ENCODE data around the gene DAGLB.
"Not testable (repeated sequence)": the region's sequence is repeated elsewhere in the genome, so short reads cannot be mapped to it uniquely, and the experiment has no call there.

DAGLB gene

GRCh38 chr7:6447581-6448199 lies at the start of gene DAGLB:
Gene DAGLB (minus strand): TSS chr7:6447954. CDS start chr7:6447842, 112 bp downstream.
- peak in 1 of 2 experiments; percentile 55 for DNase-seq

- DNase-seq = no peak
These were observed 49.8 kb upstream of the DAGLB start for GRCh38 chr7:6497637-6497905.

- DNase-seq = no peak
These were observed 49.3 kb upstream of the DAGLB start for GRCh38 chr7:6496842-6497636.

GRCh38 chr7:6495597-6496262 lies 48.0 kb upstream of the DAGLB start:
- no peak for DNase-seq

- DNase-seq = no peak
These were observed 46.6 kb upstream of the DAGLB start for GRCh38 chr7:6494365-6494764.

- DNase-seq = no peak
These were observed 43.4 kb upstream of the DAGLB start for GRCh38 chr7:6491194-6491593.

- no peak for DNase-seq
These were observed 41.9 kb upstream of the DAGLB start for GRCh38 chr7:6489612-6490011.

- DNase-seq = no peak
These were observed 39.4 kb upstream of the DAGLB start for GRCh38 chr7:6487184-6487545.

GRCh38 chr7:6486438-6487183 lies 38.9 kb upstream of the DAGLB start:
- DNase-seq = no peak

- no peak for DNase-seq
These were observed 35.0 kb upstream of the DAGLB start for GRCh38 chr7:6482743-6483119.

GRCh38 chr7:6482307-6482706 lies 34.6 kb upstream of the DAGLB start:
- no peak for DNase-seq

- DNase-seq = no peak
These were observed 33.7 kb upstream of the DAGLB start for GRCh38 chr7:6481445-6481844.

GRCh38 chr7:6480323-6480660 lies 32.5 kb upstream of the DAGLB start:
- DNase-seq = no peak

- DNase-seq = no peak
These were observed 31.3 kb upstream of the DAGLB start for GRCh38 chr7:6479067-6479466.

- no peak for DNase-seq
These were observed 30.4 kb upstream of the DAGLB start for GRCh38 chr7:6478186-6478585.

- DNase-seq = no peak
These were observed 29.5 kb upstream of the DAGLB start for GRCh38 chr7:6477318-6477660.

- no peak for DNase-seq
These were observed 29.0 kb upstream of the DAGLB start for GRCh38 chr7:6476596-6477317.

GRCh38 chr7:6475433-6476186 lies 27.9 kb upstream of the DAGLB start:
- DNase-seq = no peak

- DNase-seq = no peak
These were observed 18.1 kb upstream of the DAGLB start for GRCh38 chr7:6465862-6466261.

- DNase-seq = not testable (repeated sequence)
These were observed 15.9 kb upstream of the DAGLB start for GRCh38 chr7:6463609-6464008.

- no peak for DNase-seq
These were observed 14.3 kb upstream of the DAGLB start for GRCh38 chr7:6461946-6462550.

- no peak for DNase-seq
These were observed 13.3 kb upstream of the DAGLB start for GRCh38 chr7:6460990-6461584.

All from cerebellar nuclear complex (tissue), 1 donor.